ENCODE results near the gene NRXN2.

DNA sequence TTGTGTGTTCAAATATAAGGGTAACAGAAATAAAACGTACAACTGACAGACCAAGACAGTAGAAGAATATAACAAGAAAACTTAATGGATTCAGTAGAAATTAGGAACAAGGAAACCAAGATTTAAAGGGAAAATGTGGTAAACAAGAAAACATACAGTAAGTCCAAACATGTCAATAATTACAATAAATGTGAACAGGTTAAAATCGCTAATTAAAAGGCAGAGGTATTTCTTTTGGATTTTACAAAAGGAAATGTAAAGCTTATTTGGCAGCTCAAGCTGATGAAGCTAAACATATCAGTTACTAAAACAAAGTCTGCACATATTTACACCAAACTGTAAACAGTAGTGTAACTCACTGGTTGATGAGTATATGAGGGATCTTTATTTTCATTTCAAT lies 134.3 kb downstream of the NRXN2 start:
- TF ChIP-seq, protein P1, sequence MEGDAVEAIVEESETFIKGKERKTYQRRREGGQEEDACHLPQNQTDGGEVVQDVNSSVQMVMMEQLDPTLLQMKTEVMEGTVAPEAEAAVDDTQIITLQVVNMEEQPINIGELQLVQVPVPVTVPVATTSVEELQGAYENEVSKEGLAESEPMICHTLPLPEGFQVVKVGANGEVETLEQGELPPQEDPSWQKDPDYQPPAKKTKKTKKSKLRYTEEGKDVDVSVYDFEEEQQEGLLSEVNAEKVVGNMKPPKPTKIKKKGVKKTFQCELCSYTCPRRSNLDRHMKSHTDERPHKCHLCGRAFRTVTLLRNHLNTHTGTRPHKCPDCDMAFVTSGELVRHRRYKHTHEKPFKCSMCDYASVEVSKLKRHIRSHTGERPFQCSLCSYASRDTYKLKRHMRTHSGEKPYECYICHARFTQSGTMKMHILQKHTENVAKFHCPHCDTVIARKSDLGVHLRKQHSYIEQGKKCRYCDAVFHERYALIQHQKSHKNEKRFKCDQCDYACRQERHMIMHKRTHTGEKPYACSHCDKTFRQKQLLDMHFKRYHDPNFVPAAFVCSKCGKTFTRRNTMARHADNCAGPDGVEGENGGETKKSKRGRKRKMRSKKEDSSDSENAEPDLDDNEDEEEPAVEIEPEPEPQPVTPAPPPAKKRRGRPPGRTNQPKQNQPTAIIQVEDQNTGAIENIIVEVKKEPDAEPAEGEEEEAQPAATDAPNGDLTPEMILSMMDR (IDR thresholded peaks at IDR 0.05): no peak
- TF ChIP-seq POLR2A (IDR thresholded peaks at IDR 0.05): no peak

Measured in heart left ventricle (tissue), 13 donors.